Lower leg skin (tissue), 3 donors: ENCODE data around the gene MEGF8.

Experiments used
- CTCF ChIP-seq, 3 donors: fragments of 450-650 bp; IDR thresholded peaks; one replicate each; pipeline ENCODE4 v1.5.1; 2016; ENCODE audit warnings: antibody characterized with exemption in 3 of 3, mild to moderate bottlenecking in 3 of 3, moderate library complexity in 2 of 3
- POLR2A ChIP-seq, 2 donors: fragments of 450-650 bp; IDR thresholded peaks; one replicate each; pipeline ENCODE4 v1.6.1; 2016 to 2017; ENCODE audit warnings: antibody characterized with exemption in 2 of 2, mild to moderate bottlenecking in 1 of 2, moderate library complexity in 1 of 2

GRCh38 chr19:42356686-42357085 is 31.3 kb downstream of the MEGF8 start:
- TF ChIP-seq CTCF (IDR thresholded peaks at IDR 0.05) (no peak), POLR2A (IDR thresholded peaks at IDR 0.05) (no peak)
